GM12878 (cell line): ENCODE data around the gene A4GNT. TPM values are rescaled to one million over a fixed set of nuclear protein-coding genes. Genes with fewer than 3 reads are reported as not detected.

Source experiments
- ATAC-seq: fragments of 200-7000 bp; cut with Tn5 transposase; 3 replicates; pipeline ENCODE4 v1.9.1; 2020; ENCODE audit warnings: mild to moderate bottlenecking, moderate library complexity
- BruUV-seq: library from RNA; stranded (reverse); fragments of 400-500 nt; replicated peaks from 2 replicates; lab custom pipeline; 2021; lab: Mats Ljungman, UMichigan
- CTCF ChIA-PET: fragments of 300-600 bp; sonication (Branson Sonifier 250); formaldehyde crosslinking; extraction: SDS; loops from one replicate; lab custom pipeline; 2021; ENCODE audit warnings: inconsistent platforms; lab: Yijun Ruan, JAX
- POLR2A ChIA-PET: fragments of 350-600 bp; formaldehyde crosslinking; extraction: SDS; loops from one replicate; lab custom pipeline; 2021; ENCODE audit warnings: inconsistent platforms; lab: Charles Lee
- RAD21 ChIA-PET: fragments of 300-600 bp; sonication (Branson Sonifier 250); formaldehyde crosslinking; loops from one replicate; lab custom pipeline; 2023; ENCODE audit warnings: antibody characterized with exemption; ENCODE audit not compliant: unreplicated experiment; lab: Charles Lee
- SMC1A ChIA-PET: fragments of 300-600 bp; sonication (Branson Sonifier 250); formaldehyde crosslinking; loops from one replicate; lab custom pipeline; 2023; ENCODE audit not compliant: unreplicated experiment, uncharacterized antibody; lab: Charles Lee
- DNase-seq: peaks from one replicate; pipeline ENCODE4 v3.0.0-alpha.2; 2011; ENCODE audit warnings: low read depth, low spot score
- FAIRE-seq: peaks from 3 replicates; lab custom pipeline; 2011; peaks lifted over from hg19 to GRCh38; lab: Jason Lieb, UNC
- H2AFZ ChIP-seq: 2 replicates; pipeline ENCODE4 v1.6.0; 2011; ENCODE audit warnings: low read depth, low read length, control low read depth; ENCODE audit not compliant: control insufficient read depth
- H3K27ac ChIP-seq: 2 replicates; pipeline ENCODE4 v1.5.1; 2011; ENCODE audit warnings: control low read depth; ENCODE audit not compliant: control insufficient read depth, insufficient read depth
- H3K27me3 ChIP-seq, 2 experiments: replicated peaks in 1 of 2; 2 replicates each; pipeline versions ENCODE4 v1.6.0 to v1.6.1; 2011; ENCODE audit warnings: low read length in 1 of 2; ENCODE audit not compliant: control insufficient read depth in 2 of 2, insufficient read depth in 2 of 2
- H3K36me3 ChIP-seq, 2 experiments: 2 replicates each; pipeline ENCODE4 v1.5.1; 2011; ENCODE audit warnings: low read length in 1 of 2; ENCODE audit not compliant: control insufficient read depth in 2 of 2, insufficient read depth in 2 of 2
- H3K4me1 ChIP-seq: 2 replicates; pipeline ENCODE4 v1.6.1; 2011; ENCODE audit warnings: mild to moderate bottlenecking, low read length, moderate library complexity, mixed read lengths; ENCODE audit not compliant: control insufficient read depth, insufficient read depth
- H3K4me2 ChIP-seq: 2 replicates; pipeline ENCODE4 v1.6.0; 2011; ENCODE audit warnings: control low read depth; ENCODE audit not compliant: control insufficient read depth, insufficient read depth
- H3K4me3 ChIP-seq: fragments of 200-600 bp; sonication (generic); 2 replicates; pipeline ENCODE4 v1.5.1; 2016
- H3K79me2 ChIP-seq: 2 replicates; pipeline ENCODE4 v1.6.0; 2011; ENCODE audit warnings: low read length; ENCODE audit not compliant: control insufficient read depth, insufficient read depth
- H3K9ac ChIP-seq: 2 replicates; pipeline ENCODE4 v1.8.0; 2011; ENCODE audit warnings: low read length, control low read depth, mixed read lengths; ENCODE audit not compliant: control insufficient read depth, insufficient read depth
- H3K9me3 ChIP-seq: replicated peaks from 3 replicates; pipeline ENCODE4 v1.5.1; 2011; ENCODE audit warnings: mild to moderate bottlenecking, low read length; ENCODE audit not compliant: control insufficient read depth, insufficient read depth
- H4K20me1 ChIP-seq: 2 replicates; pipeline ENCODE4 v1.6.0; 2011; ENCODE audit not compliant: control insufficient read depth, insufficient read depth
- CBX3 ChIP-seq: fragments of 200-600 bp; sonication (generic); IDR thresholded peaks from 2 replicates; pipeline ENCODE4 v1.6.1; 2016; ENCODE audit warnings: low read depth, borderline replicate concordance
- EP300 ChIP-seq, 2 experiments: fragments of 150-350 bp in 1 of 2; IDR thresholded peaks; 2 replicates each; pipeline ENCODE4 v1.6.1; 2011 to 2012; ENCODE audit warnings: low read depth in 2 of 2, low read length in 2 of 2, borderline replicate concordance in 1 of 2, improper control_type of control experiment in 1 of 2, inconsistent platforms in 1 of 2; ENCODE audit not compliant: control insufficient read depth in 1 of 2
- FOXM1 ChIP-seq: IDR thresholded peaks from 2 replicates; pipeline ENCODE4 v1.6.1; 2012; ENCODE audit warnings: low read depth, mild to moderate bottlenecking, inconsistent platforms, low read length, moderate library complexity
- JUND ChIP-seq: IDR thresholded peaks from 2 replicates; pipeline ENCODE4 v1.6.1; 2012; ENCODE audit warnings: low read depth, mild to moderate bottlenecking, low read length, improper control_type of control experiment, moderate library complexity
- MEF2A ChIP-seq: IDR thresholded peaks from 2 replicates; pipeline ENCODE4 v1.6.1; 2011; ENCODE audit warnings: low read depth, mild to moderate bottlenecking, low read length, moderate library complexity; ENCODE audit not compliant: insufficient read depth
- MLLT1 ChIP-seq: fragments of 450-650 bp; IDR thresholded peaks from 2 replicates; pipeline ENCODE4 v1.6.1; 2016; ENCODE audit warnings: mild to moderate bottlenecking
- NBN ChIP-seq: fragments of 450-650 bp; IDR thresholded peaks from 2 replicates; pipeline ENCODE4 v1.6.1; 2016
- POLR2A ChIP-seq: IDR thresholded peaks from 2 replicates; pipeline ENCODE4 v1.6.1; 2011; ENCODE audit warnings: low read depth, mild to moderate bottlenecking, low read length
- RUNX3 ChIP-seq: IDR thresholded peaks from 2 replicates; pipeline ENCODE4 v1.6.1; 2012; ENCODE audit warnings: low read length, inconsistent platforms
- TBL1XR1 ChIP-seq: IDR thresholded peaks from 2 replicates; pipeline ENCODE4 v1.6.1; 2012; ENCODE audit warnings: low read depth, low read length, improper control_type of control experiment
- TCF12 ChIP-seq: IDR thresholded peaks from 2 replicates; pipeline ENCODE4 v1.6.1; 2011; ENCODE audit warnings: low read depth, mild to moderate bottlenecking, low read length
- ZBTB4 ChIP-seq: fragments of 450-650 bp; formaldehyde crosslinking; IDR thresholded peaks from 2 replicates; pipeline ENCODE4 v1.4.0; 2022; ENCODE audit warnings: mild to moderate bottlenecking, moderate library complexity
- WGBS: methylation state at CpG from one replicate; pipeline ENCODE4 v1.1.6; 2016; ENCODE audit warnings: low lambda C conversion rate; ENCODE audit not compliant: insufficient replicate concordance, insufficient coverage; ENCODE audit errors: missing lambda C conversion rate; 5-methylcytosine and 5-hydroxymethylcytosine counted together
- in situ Hi-C: fragments of 300-500 bp; cut with MboI; formaldehyde crosslinking; loops from 9 replicates; pipeline ENCODE4 v1.14.3; 2018; ENCODE audit warnings: mixed read lengths
- intact Hi-C: fragments of 100-400 bp; cut with micrococcal nuclease; formaldehyde crosslinking; loops from one replicate; pipeline ENCODE4 v1.14.2; 2022; ENCODE audit not compliant: unreplicated experiment
- polyA plus RNA-seq, 11 experiments: library from polyadenylated mRNA; depleted of rRNA in 4 of 11; unstranded in 6 of 11; stranded (reverse) in 5 of 11; fragments of >200 nt; fragmentation: Nextera tagmentation in 4 of 11; fragmentation: Illumina TruSeq in 1 of 11; extraction: Ambion mirVana in 4 of 11; extraction: Trizol in 1 of 11; gene quantifications; 1 replicate in 1 of 11; 2 replicates in 10 of 11; pipeline versions ENCODE4 v1.2.1 to v1.2.3, GENCODE V29; 2011 to 2016; ENCODE audit warnings: inconsistent platforms in 2 of 11, missing spikeins in 2 of 11, low read depth in 1 of 11
- total RNA-seq, 4 experiments: library from RNA; depleted of rRNA in 3 of 4; stranded (reverse); fragments of >200 nt in 3 of 4; fragmentation: Illumina TruSeq in 1 of 4; extraction: Trizol in 1 of 4; gene quantifications; 2 replicates each; pipeline versions ENCODE4 v1.2.1 to v1.2.3, GENCODE V29; 2013 to 2021

A4GNT gene
- total and polyA plus RNA-seq, 10 of the 15 experiments (the other 5 are each of a cell fraction or from before 2014, with no cell fraction given): not detected

GRCh38 chr3:138137861-138138260 lies 5.7 kb upstream of the A4GNT start:
- POLR2A ChIA-PET: no interaction called here

GRCh38 chr3:138136201-138136600 lies 4.0 kb upstream of the A4GNT start:
- in situ Hi-C loops (no loop called here), intact Hi-C loops (no loop called here)
- Histone ChIP-seq H3K4me3 (no peak overlapping the region), H4K20me1 (no peaks in the 10 kb centered on the region), H3K9me3 (no peaks in the 10 kb centered on the region), H3K9ac (no peak overlapping the region), H3K79me2 (no peaks in the 10 kb centered on the region), H3K4me1 (no peaks in the 10 kb centered on the region), H3K27me3 (no peaks in the 10 kb centered on the region; a peak in 1 of 4 replicates), H3K36me3 (no peaks in the 10 kb centered on the region), H3K27ac (no peak overlapping the region), H3K4me2 (no peak overlapping the region), H2AFZ (no peak overlapping the region)
- no TSS peak for BruUV-seq
- 19% methylated on average over 3 of the region's 3 CpGs for WGBS
- RAD21 ChIA-PET: no interaction called here
- CTCF ChIA-PET: no interaction called here
- ATAC-seq: no peak
- POLR2A ChIA-PET: no interaction called here
- SMC1A ChIA-PET: no interaction called here
- FAIRE-seq: no peak
- no peak for DNase-seq
- TF ChIP-seq FOXM1: no peak
- TF ChIP-seq MLLT1: no peak
- TF ChIP-seq JUND: no peak
- no peak for TF ChIP-seq MEF2A
- TF ChIP-seq POLR2A: no peak
- no peak for TF ChIP-seq ZBTB4 (CRISPR knock-in tag)
- no peak for TF ChIP-seq EP300 (IDR thresholded peaks at IDR 0.05; ENCODE audit: borderline replicate concordance in 1 of 2, control insufficient read depth in 1 of 2, low read depth in 2 of 2, low read length in 2 of 2)
- TF ChIP-seq NBN: no peak
- TF ChIP-seq TCF12: no peak
- no peak for TF ChIP-seq RUNX3
- TF ChIP-seq TBL1XR1: no peak
- TF ChIP-seq CBX3: no peak

More at GRCh38 chr3:138137861-138138260, 5.7 kb upstream of the A4GNT start:
- no peak for DNase-seq
- Histone ChIP-seq H3K4me3 (no peak overlapping the region), H2AFZ (no peak overlapping the region), H3K4me2 (no peak overlapping the region), H3K9ac (no peak overlapping the region), H3K27ac (no peak overlapping the region), H3K9me3 (no peaks in the 10 kb centered on the region), H3K36me3 (no peaks in the 10 kb centered on the region), H3K27me3 (no peaks in the 10 kb centered on the region; a peak in 3 of 4 replicates), H3K4me1 (no peaks in the 10 kb centered on the region), H3K79me2 (no peaks in the 10 kb centered on the region)
- RAD21 ChIA-PET: no interaction called here
- ATAC-seq: no peak
- in situ Hi-C loops: no loop called here
- no peak for FAIRE-seq
- TF ChIP-seq POLR2A: no peak
- TF ChIP-seq, all 136 proteins: peak for 0
- CTCF ChIA-PET: no interaction called here
- 0% methylated on average over 2 of the region's 2 CpGs for WGBS
- no TSS peak for BruUV-seq
- SMC1A ChIA-PET: interaction anchor here (0.8 kb wide), 1 partner anchor 529 kb away, joined by 4 read pairs; no protein-coding TSS in a partner anchor
- H4K20me1 ChIP-seq: no peaks in the 10 kb centered on the region
- intact Hi-C loops: no loop called here
